ENCODE measurements around the gene OTUD7B. TPM values are rescaled to one million over a fixed set of nuclear protein-coding genes. Genes with fewer than 3 reads are reported as not detected.

OTUD7B gene
- total and polyA plus RNA-seq, 5 donors from 2014 or later: 0.57 to 6.7 (median 1.3) TPM

DNA sequence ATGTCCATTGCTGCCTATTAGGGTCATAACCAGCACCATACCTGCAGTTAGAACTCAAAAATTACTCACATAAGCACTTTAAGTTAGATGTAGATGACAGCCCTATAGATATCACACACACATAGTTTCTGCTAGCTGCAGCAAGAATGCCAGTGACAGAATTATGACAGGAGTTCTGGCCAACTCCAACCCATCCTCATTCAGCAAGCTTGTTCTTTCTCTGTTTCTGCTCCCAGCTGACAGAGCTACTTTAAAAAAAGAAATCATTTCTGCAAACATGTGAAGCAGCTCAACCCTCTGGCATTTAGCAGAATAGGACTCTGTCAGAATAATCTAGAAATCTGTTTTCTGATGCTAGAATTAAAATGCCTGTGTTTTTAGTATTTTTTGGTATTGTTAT is 23.8 kb upstream of the OTUD7B start:
- DNase-seq (no peak), ATAC-seq (ENCODE audit: low read depth in 2 of 2) (no peak)
- Histone ChIP-seq H3K27me3 (ENCODE audit: control insufficient read depth, insufficient read depth, low read length) (no peaks in the 10 kb centered on the region), H3K9me3 (ENCODE audit: control insufficient read depth in 2 of 2, low read length in 2 of 2) (no peaks in the 10 kb centered on the region), H3K4me3 (ENCODE audit: low read depth, low read length) (no peak overlapping the region), H3K36me3 (ENCODE audit: control insufficient read depth, insufficient read depth, low read length) (no peaks in the 10 kb centered on the region), H3K27ac (ENCODE audit: insufficient read depth, low read length, poor library complexity, severe bottlenecking) (no peak overlapping the region), H3K4me1 (ENCODE audit: control insufficient read depth, insufficient read depth, low read length, poor library complexity, severe bottlenecking) (no peaks in the 10 kb centered on the region)
- no peak overlapping the region for H3K27ac Mint-ChIP-seq
- H3K4me3 Mint-ChIP-seq: no peak overlapping the region
- no peaks in the 10 kb centered on the region for H3K4me1 Mint-ChIP-seq
- H3K36me3 Mint-ChIP-seq: no peaks in the 10 kb centered on the region
- H3K27me3 Mint-ChIP-seq: peaks cover 16% of the 10 kb centered on the region
- H3K9me3 Mint-ChIP-seq: peaks cover 0 to 4% (median 0%) of the 10 kb centered on the region in 7 donors

DNA sequence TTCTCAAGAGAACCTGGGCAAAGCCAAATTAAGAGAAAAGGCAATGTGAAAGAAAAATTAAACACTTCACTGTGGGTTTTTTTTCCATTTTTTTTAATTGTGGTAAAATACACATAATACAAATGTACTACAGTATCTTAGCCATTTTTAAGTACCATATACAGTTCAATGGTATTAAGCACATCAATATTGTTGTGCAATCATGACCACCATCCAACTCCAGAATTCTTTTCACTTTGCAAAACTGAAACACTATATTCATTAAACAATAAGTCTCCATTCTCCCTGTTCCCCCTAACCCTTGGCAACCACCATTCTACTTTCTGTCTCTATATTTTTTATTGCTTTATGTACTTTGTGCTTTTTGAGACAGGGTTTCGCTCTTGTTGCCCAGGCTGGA is 17.8 kb upstream of the OTUD7B start:
- H3K9me3 Mint-ChIP-seq: peaks cover 0 to 2% (median 0%) of the 10 kb centered on the region in 7 donors

DNA sequence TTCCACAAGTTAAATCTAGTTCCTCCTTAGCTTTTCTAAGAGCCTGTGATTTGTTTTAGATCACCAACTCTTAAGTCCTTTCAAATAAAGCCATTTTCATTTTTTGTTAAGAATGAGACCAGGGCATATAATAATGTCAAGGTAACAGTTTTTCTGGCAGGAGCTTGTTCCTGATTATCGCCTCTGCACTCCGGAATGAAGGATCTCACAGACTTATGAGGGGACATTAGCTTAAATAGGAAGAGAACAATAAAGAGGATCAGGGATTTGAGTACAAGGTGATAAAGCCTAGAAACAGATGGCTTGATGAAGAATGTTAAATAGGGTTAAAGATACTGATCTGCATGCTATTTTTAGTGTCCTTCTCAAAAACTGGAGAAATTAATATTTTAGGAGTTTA is 13.6 kb upstream of the OTUD7B start:
- Mint-ChIP-seq H3K36me3 (no peaks in the 10 kb centered on the region), H3K27ac (no peak overlapping the region), H3K4me1 (no peaks in the 10 kb centered on the region), H3K9me3 (no peaks in the 10 kb centered on the region), H3K27me3 (peaks cover 27% of the 10 kb centered on the region), H3K4me3 (no peak overlapping the region)
- Histone ChIP-seq H3K4me1 (ENCODE audit: control insufficient read depth, insufficient read depth, low read length, poor library complexity, severe bottlenecking) (no peaks in the 10 kb centered on the region), H3K4me3 (ENCODE audit: low read depth, low read length) (no peak overlapping the region), H3K9me3 (ENCODE audit: control insufficient read depth in 2 of 2, low read length in 2 of 2) (no peaks in the 10 kb centered on the region), H3K36me3 (ENCODE audit: control insufficient read depth, insufficient read depth, low read length) (no peaks in the 10 kb centered on the region), H3K27me3 (ENCODE audit: control insufficient read depth, insufficient read depth, low read length) (no peaks in the 10 kb centered on the region), H3K27ac (ENCODE audit: insufficient read depth, low read length, poor library complexity, severe bottlenecking) (no peak overlapping the region)
- ATAC-seq (ENCODE audit: low read depth in 2 of 2) (no peak), DNase-seq (no peak)

More for the DNA sequence above, 17.8 kb upstream of the OTUD7B start:
- H3K27me3 Mint-ChIP-seq: peaks cover 35% of the 10 kb centered on the region
- Histone ChIP-seq H3K27me3 (ENCODE audit: control insufficient read depth, insufficient read depth, low read length) (no peaks in the 10 kb centered on the region), H3K4me1 (ENCODE audit: control insufficient read depth, insufficient read depth, low read length, poor library complexity, severe bottlenecking) (no peaks in the 10 kb centered on the region), H3K4me3 (ENCODE audit: low read depth, low read length) (no peak overlapping the region), H3K27ac (ENCODE audit: insufficient read depth, low read length, poor library complexity, severe bottlenecking) (no peak overlapping the region), H3K9me3 (ENCODE audit: control insufficient read depth in 2 of 2, low read length in 2 of 2) (no peaks in the 10 kb centered on the region), H3K36me3 (ENCODE audit: control insufficient read depth, insufficient read depth, low read length) (no peaks in the 10 kb centered on the region)
- H3K4me3 Mint-ChIP-seq: no peak overlapping the region
- no peak for DNase-seq
- no peaks in the 10 kb centered on the region for H3K36me3 Mint-ChIP-seq
- no peak overlapping the region for H3K27ac Mint-ChIP-seq
- H3K4me1 Mint-ChIP-seq: no peaks in the 10 kb centered on the region
- no peak for ATAC-seq (ENCODE audit: low read depth in 2 of 2)

DNA sequence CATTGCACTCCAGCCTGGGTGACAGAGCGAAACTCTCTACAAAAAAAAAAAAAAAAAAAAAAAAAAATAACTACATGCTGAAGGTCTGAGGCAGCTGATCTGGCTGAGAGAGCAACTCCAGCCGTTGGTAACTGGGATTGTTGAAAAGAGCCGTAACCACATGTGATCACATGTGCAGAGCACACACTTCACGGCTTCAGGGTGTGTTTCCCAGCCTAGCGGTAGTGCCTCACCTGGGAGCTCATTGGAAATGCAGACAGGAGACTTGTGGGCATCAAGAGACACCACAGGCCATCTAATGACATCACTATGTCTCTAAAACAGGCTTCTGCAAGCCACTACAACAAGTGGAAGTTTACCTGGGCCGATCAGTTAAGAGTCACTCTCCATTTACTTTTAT is 11.8 kb upstream of the OTUD7B start:
- H3K4me3 Mint-ChIP-seq: no peak overlapping the region
- H3K9me3 ChIP-seq (ENCODE audit: control insufficient read depth in 2 of 2, low read length in 2 of 2): no peaks in the 10 kb centered on the region
- no peaks in the 10 kb centered on the region for H3K27me3 ChIP-seq (ENCODE audit: control insufficient read depth, insufficient read depth, low read length)

DNA sequence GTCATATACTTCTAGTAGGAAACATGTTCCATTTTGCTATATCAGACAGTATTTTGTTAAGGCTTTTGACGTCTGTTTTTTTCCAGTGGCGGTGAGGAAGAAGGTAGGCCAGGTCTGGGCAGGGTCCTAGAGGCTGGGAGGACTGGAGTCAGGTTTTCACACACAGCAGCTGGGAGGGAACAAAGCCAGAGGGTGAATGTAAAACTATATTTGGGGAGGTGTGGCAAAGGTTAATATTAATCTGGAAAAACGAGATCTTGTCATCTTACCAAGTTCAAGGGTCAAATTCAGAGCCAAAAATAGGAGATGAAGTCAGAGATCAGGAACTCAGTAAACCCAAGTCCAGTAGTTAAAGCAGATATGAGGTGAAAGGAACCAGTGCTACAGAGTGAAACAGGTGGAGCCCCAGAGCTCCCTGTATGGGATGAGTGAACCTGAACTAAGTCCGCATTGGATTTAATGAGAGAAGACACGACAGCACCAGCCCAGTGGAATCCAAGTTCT is 10.7 kb upstream of the OTUD7B start:
- peak overlapping the region in 1 of 3 donors; percentile 66 for H3K27ac Mint-ChIP-seq

More for the DNA sequence above, 11.8 kb upstream of the OTUD7B start:
- Histone ChIP-seq H3K27ac (ENCODE audit: insufficient read depth, low read length, poor library complexity, severe bottlenecking) (no peak overlapping the region), H3K4me3 (ENCODE audit: low read depth, low read length) (no peak overlapping the region), H3K36me3 (ENCODE audit: control insufficient read depth, insufficient read depth, low read length) (no peaks in the 10 kb centered on the region), H3K4me1 (ENCODE audit: control insufficient read depth, insufficient read depth, low read length, poor library complexity, severe bottlenecking) (no peaks in the 10 kb centered on the region)
- no peak overlapping the region for H3K27ac Mint-ChIP-seq
- H3K36me3 Mint-ChIP-seq: no peaks in the 10 kb centered on the region
- DNase-seq (no peak), ATAC-seq (ENCODE audit: low read depth in 2 of 2) (no peak)
- no peaks in the 10 kb centered on the region for H3K9me3 Mint-ChIP-seq
- no peaks in the 10 kb centered on the region for H3K4me1 Mint-ChIP-seq
- peaks cover 20% of the 10 kb centered on the region for H3K27me3 Mint-ChIP-seq

DNA sequence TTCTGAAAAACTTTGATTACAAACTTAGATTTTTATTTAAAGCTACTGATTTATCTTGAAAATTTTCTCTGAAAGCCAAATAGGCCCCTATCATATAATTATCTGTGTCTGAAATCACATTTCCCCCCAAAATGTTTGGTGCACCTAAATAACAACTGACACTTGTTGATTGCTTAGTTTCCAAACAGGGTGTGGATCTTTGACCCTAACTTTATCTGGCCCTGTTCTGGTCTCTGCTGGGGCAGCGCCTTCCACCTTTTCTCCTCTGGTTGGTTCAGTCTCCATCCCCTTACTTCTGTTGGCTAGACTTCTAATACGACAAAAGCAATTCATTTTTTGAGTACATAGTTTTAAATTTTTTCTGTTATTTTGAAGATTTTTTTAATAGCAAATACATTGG is 10.2 kb upstream of the OTUD7B start:
- H3K27ac Mint-ChIP-seq: no peak overlapping the region
- H3K27me3 Mint-ChIP-seq: peaks cover 14% of the 10 kb centered on the region
- no peak overlapping the region for H3K27ac ChIP-seq (ENCODE audit: insufficient read depth, low read length, poor library complexity, severe bottlenecking)
- no peak overlapping the region for H3K4me3 Mint-ChIP-seq
- no peaks in the 10 kb centered on the region for H3K4me1 ChIP-seq (ENCODE audit: control insufficient read depth, insufficient read depth, low read length, poor library complexity, severe bottlenecking)
- no peak for ATAC-seq (ENCODE audit: low read depth in 2 of 2)
- no peaks in the 10 kb centered on the region for H3K9me3 ChIP-seq (ENCODE audit: control insufficient read depth in 2 of 2, low read length in 2 of 2)
- H3K27me3 ChIP-seq (ENCODE audit: control insufficient read depth, insufficient read depth, low read length): no peaks in the 10 kb centered on the region
- H3K36me3 ChIP-seq (ENCODE audit: control insufficient read depth, insufficient read depth, low read length): no peaks in the 10 kb centered on the region
- no peaks in the 10 kb centered on the region for H3K36me3 Mint-ChIP-seq
- H3K4me3 ChIP-seq (ENCODE audit: low read depth, low read length): no peak overlapping the region
- no peak for DNase-seq
- no peaks in the 10 kb centered on the region for H3K9me3 Mint-ChIP-seq
- H3K4me1 Mint-ChIP-seq: no peaks in the 10 kb centered on the region

More for the DNA sequence above, 10.7 kb upstream of the OTUD7B start:
- no peaks in the 10 kb centered on the region for H3K36me3 Mint-ChIP-seq
- no peaks in the 10 kb centered on the region for H3K4me1 Mint-ChIP-seq
- no peak overlapping the region for H3K27ac ChIP-seq (ENCODE audit: insufficient read depth, low read length, poor library complexity, severe bottlenecking)
- no peak overlapping the region for H3K4me3 Mint-ChIP-seq
- DNase-seq (no peak), ATAC-seq (ENCODE audit: low read depth in 2 of 2) (no peak)
- no peaks in the 10 kb centered on the region for H3K36me3 ChIP-seq (ENCODE audit: control insufficient read depth, insufficient read depth, low read length)
- H3K9me3 ChIP-seq (ENCODE audit: control insufficient read depth in 2 of 2, low read length in 2 of 2): no peaks in the 10 kb centered on the region
- no peak overlapping the region for H3K4me3 ChIP-seq (ENCODE audit: low read depth, low read length)
- no peaks in the 10 kb centered on the region for H3K9me3 Mint-ChIP-seq
- H3K27me3 ChIP-seq (ENCODE audit: control insufficient read depth, insufficient read depth, low read length): no peaks in the 10 kb centered on the region
- peaks cover 17% of the 10 kb centered on the region for H3K27me3 Mint-ChIP-seq
- H3K4me1 ChIP-seq (ENCODE audit: control insufficient read depth, insufficient read depth, low read length, poor library complexity, severe bottlenecking): no peaks in the 10 kb centered on the region

DNA sequence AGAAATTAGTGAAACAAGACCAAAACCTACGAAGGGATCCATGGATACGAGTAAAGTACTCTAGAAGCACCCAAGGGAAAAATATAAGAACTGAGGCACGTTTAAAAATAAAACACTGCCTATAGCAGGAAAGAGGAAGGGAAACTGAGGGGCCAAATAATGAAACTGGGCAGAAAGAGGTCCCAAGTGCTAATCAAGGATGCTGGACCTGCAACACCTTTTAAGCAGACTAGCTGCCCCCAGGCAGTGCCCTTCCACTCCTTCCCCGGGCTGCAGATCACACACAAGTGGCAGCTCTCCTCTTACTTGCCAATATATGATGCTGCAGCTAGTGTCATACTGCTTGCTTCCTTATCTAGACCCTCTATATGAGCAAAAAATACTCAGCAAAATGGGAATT is 7.6 kb upstream of the OTUD7B start:
- Histone ChIP-seq H3K9me3 (ENCODE audit: control insufficient read depth in 2 of 2, low read length in 2 of 2) (no peaks in the 10 kb centered on the region), H3K4me1 (ENCODE audit: control insufficient read depth, insufficient read depth, low read length, poor library complexity, severe bottlenecking) (no peaks in the 10 kb centered on the region), H3K27ac (ENCODE audit: insufficient read depth, low read length, poor library complexity, severe bottlenecking) (no peak overlapping the region), H3K36me3 (ENCODE audit: control insufficient read depth, insufficient read depth, low read length) (no peaks in the 10 kb centered on the region), H3K27me3 (ENCODE audit: control insufficient read depth, insufficient read depth, low read length) (no peaks in the 10 kb centered on the region), H3K4me3 (ENCODE audit: low read depth, low read length) (no peak overlapping the region)
- Mint-ChIP-seq H3K9me3 (no peaks in the 10 kb centered on the region), H3K4me3 (no peak overlapping the region), H3K36me3 (no peaks in the 10 kb centered on the region), H3K27ac (no peak overlapping the region), H3K27me3 (peaks cover 8% of the 10 kb centered on the region), H3K4me1 (no peaks in the 10 kb centered on the region)
- ATAC-seq (ENCODE audit: low read depth in 2 of 2) (no peak), DNase-seq (no peak)

DNA sequence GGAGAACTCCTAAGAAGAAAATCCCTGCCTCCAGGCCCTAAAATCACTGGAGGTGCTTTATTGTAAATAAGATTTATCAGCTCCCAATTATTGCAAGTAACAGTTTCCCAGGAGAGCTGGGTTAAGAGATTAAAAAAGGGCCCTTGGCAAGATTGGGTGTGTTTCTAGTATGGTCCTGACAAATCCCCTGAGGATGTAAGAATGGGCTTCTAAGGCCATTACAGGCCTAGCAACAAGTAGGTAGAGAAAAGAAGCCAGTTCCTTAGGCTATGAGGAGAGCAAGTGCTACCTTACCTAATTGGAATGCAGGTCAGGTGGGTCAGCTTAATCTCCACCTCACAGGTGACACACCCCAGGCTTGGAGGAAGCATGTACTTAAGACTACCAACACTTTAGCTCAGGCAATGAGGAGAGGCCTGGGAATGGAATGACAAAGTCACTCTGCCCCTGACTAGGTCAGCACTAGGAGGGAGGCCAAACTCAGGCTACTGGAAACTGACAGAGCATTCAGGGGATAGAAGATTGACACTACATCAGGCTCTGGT is 6.8 kb upstream of the OTUD7B start:
- H3K4me3 Mint-ChIP-seq: no peak overlapping the region
- H3K27ac Mint-ChIP-seq: no peak overlapping the region
- H3K9me3 Mint-ChIP-seq: no peaks in the 10 kb centered on the region

More for the DNA sequence above, 6.8 kb upstream of the OTUD7B start:
- H3K9me3 ChIP-seq (ENCODE audit: control insufficient read depth in 2 of 2, low read length in 2 of 2): no peaks in the 10 kb centered on the region
- H3K36me3 Mint-ChIP-seq: no peaks in the 10 kb centered on the region
- ATAC-seq (ENCODE audit: low read depth in 2 of 2) (no peak), DNase-seq (no peak)
- no peak overlapping the region for H3K4me3 ChIP-seq (ENCODE audit: low read depth, low read length)
- peaks cover 8% of the 10 kb centered on the region for H3K27me3 Mint-ChIP-seq
- no peaks in the 10 kb centered on the region for H3K27me3 ChIP-seq (ENCODE audit: control insufficient read depth, insufficient read depth, low read length)
- no peaks in the 10 kb centered on the region for H3K36me3 ChIP-seq (ENCODE audit: control insufficient read depth, insufficient read depth, low read length)
- H3K4me1 ChIP-seq (ENCODE audit: control insufficient read depth, insufficient read depth, low read length, poor library complexity, severe bottlenecking): no peaks in the 10 kb centered on the region
- H3K4me1 Mint-ChIP-seq: no peaks in the 10 kb centered on the region
- H3K27ac ChIP-seq (ENCODE audit: insufficient read depth, low read length, poor library complexity, severe bottlenecking): no peak overlapping the region
